ENCODE data around the gene KCNN3.

GRCh38 chr1:154806333-154806732, 63.7 kb downstream of the KCNN3 start:
- TF ChIP-seq TAF1 (IDR thresholded peaks at IDR 0.05; ENCODE audit: borderline replicate concordance, insufficient read depth, low read length) (no peak), POLR2AphosphoS5 (IDR thresholded peaks at IDR 0.05; ENCODE audit: low read depth, low read length) (no peak)

Data from PFSK-1 (cell line).